HepG2 (cell line): ENCODE measurements around the gene SCUBE2. TPM values are rescaled to one million over a fixed set of nuclear protein-coding genes. Genes with fewer than 3 reads are reported as not detected.

Experiments
- ATAC-seq: fragments of 200-7000 bp; cut with Tn5 transposase; 3 replicates; pipeline ENCODE4 v1.9.1; 2020; ENCODE audit warnings: mild to moderate bottlenecking, moderate library complexity
- BruUV-seq: library from RNA; stranded (reverse); fragments of 400-500 nt; replicated peaks from 2 replicates; lab custom pipeline; 2021; lab: Mats Ljungman, UMichigan
- CTCF ChIA-PET: fragments of 300-600 bp; formaldehyde crosslinking; extraction: SDS; loops from one replicate; lab custom pipeline; 2021; ENCODE audit warnings: low total read pairs, inconsistent platforms, low intra/inter-chr PET ratio; lab: Yijun Ruan, JAX
- POLR2A ChIA-PET: fragments of 350-600 bp; sonication (Branson Sonifier 250); formaldehyde crosslinking; loops from one replicate; lab custom pipeline; 2020; ENCODE audit warnings: antibody characterized with exemption, inconsistent platforms; lab: Yijun Ruan, JAX
- DNase-seq: peaks from one replicate; pipeline ENCODE4 v3.0.0-alpha.2; 2015; ENCODE audit warnings: low spot score
- FAIRE-seq: peaks from 3 replicates; lab custom pipeline; 2011; peaks lifted over from hg19 to GRCh38; lab: Jason Lieb, UNC
- H2AFZ ChIP-seq: one replicate; pipeline ENCODE4 v1.6.1; 2011; ENCODE audit warnings: low read length, inconsistent platforms
- H3K27ac ChIP-seq: fragments of 300-600 bp; 3 replicates; pipeline ENCODE4 v1.8.0; 2011; ENCODE audit warnings: mixed run types, mild to moderate bottlenecking, mixed read lengths, low read length, inconsistent platforms; ENCODE audit not compliant: insufficient read depth; ENCODE audit errors: extremely low read length
- H3K27me3 ChIP-seq, 2 experiments: fragments of 200-600 bp in 1 of 2; 2 replicates in 1 of 2; 3 replicates in 1 of 2; pipeline versions ENCODE4 v1.6.0 to v1.8.0; 2011; ENCODE audit warnings: low read length in 2 of 2, mild to moderate bottlenecking in 2 of 2, moderate library complexity in 2 of 2, inconsistent platforms in 1 of 2; ENCODE audit not compliant: insufficient read depth in 2 of 2, control insufficient read depth in 1 of 2
- H3K36me3 ChIP-seq, 2 experiments: fragments of 200-600 bp in 1 of 2; replicated peaks in 1 of 2; 2 replicates in 1 of 2; 3 replicates in 1 of 2; pipeline versions ENCODE4 v1.5.1 to v1.8.0; 2011; ENCODE audit warnings: low read length in 2 of 2, inconsistent platforms in 1 of 2; ENCODE audit not compliant: insufficient read depth in 2 of 2, control insufficient read depth in 1 of 2
- H3K4me1 ChIP-seq: 2 replicates; pipeline ENCODE4 v1.5.1; 2012; ENCODE audit warnings: low read length, inconsistent platforms; ENCODE audit not compliant: insufficient read depth
- H3K4me2 ChIP-seq: 2 replicates; pipeline ENCODE4 v1.6.0; 2011; ENCODE audit warnings: low read depth, low read length, inconsistent platforms
- H3K4me3 ChIP-seq, 3 experiments: fragments of 200-600 bp in 1 of 3; sonication (generic), shearing (Covaris generic) in 1 of 3; replicated peaks in 1 of 3; 2 replicates each; pipeline ENCODE4 v1.5.1; 2011 to 2016; ENCODE audit warnings: low read length in 3 of 3, inconsistent platforms in 2 of 3, low read depth in 2 of 3, mild to moderate bottlenecking in 2 of 3, control low read depth in 1 of 3, mixed read lengths in 1 of 3; ENCODE audit not compliant: insufficient read depth in 1 of 3
- H3K79me2 ChIP-seq: one replicate; pipeline ENCODE4 v1.6.1; 2011; ENCODE audit warnings: low read length, inconsistent platforms; ENCODE audit not compliant: insufficient read depth
- H3K9ac ChIP-seq: 2 replicates; pipeline ENCODE4 v1.6.0; 2011; ENCODE audit warnings: mild to moderate bottlenecking, low read depth, low read length, inconsistent platforms; ENCODE audit not compliant: insufficient read depth
- H3K9me3 ChIP-seq: 2 replicates; pipeline ENCODE4 v1.5.1; 2012; ENCODE audit warnings: mild to moderate bottlenecking, low read length
- H4K20me1 ChIP-seq: 2 replicates; pipeline ENCODE4 v1.6.0; 2011; ENCODE audit warnings: inconsistent platforms, mild to moderate bottlenecking, low read length, moderate library complexity; ENCODE audit not compliant: insufficient read depth
- ELK4 ChIP-seq: sonication (generic); formaldehyde crosslinking; IDR thresholded peaks from 2 replicates; pipeline ENCODE4 v1.9.0; 2021; ENCODE audit warnings: missing genetic modification reagents, borderline replicate concordance
- PAWR ChIP-seq: sonication (generic); formaldehyde crosslinking; IDR thresholded peaks from 2 replicates; pipeline ENCODE4 v1.4.0; 2020; ENCODE audit warnings: missing genetic modification reagents, mild to moderate bottlenecking, borderline replicate concordance
- REXO4 ChIP-seq: sonication (generic); formaldehyde crosslinking; IDR thresholded peaks from 2 replicates; pipeline ENCODE4 v1.8.0; 2022; ENCODE audit warnings: missing genetic modification reagents, mild to moderate bottlenecking, borderline replicate concordance
- TBX3 ChIP-seq: fragments of 450-650 bp; IDR thresholded peaks from 2 replicates; pipeline ENCODE4 v1.6.1; 2017; ENCODE audit warnings: antibody characterized with exemption, mild to moderate bottlenecking, inconsistent platforms, borderline replicate concordance
- TMF1 ChIP-seq: sonication (generic); formaldehyde crosslinking; IDR thresholded peaks from 2 replicates; pipeline ENCODE4 v1.8.1; 2022; ENCODE audit warnings: low read depth, missing genetic modification reagents
- TSC22D2 ChIP-seq: sonication (generic); formaldehyde crosslinking; IDR thresholded peaks from 2 replicates; pipeline ENCODE4 v1.5.1; 2020; ENCODE audit warnings: missing genetic modification reagents, mild to moderate bottlenecking, borderline replicate concordance
- ZNF124 ChIP-seq: sonication (generic); formaldehyde crosslinking; IDR thresholded peaks from 2 replicates; pipeline ENCODE4 v1.4.0; 2020; ENCODE audit warnings: missing genetic modification reagents
- ZNF138 ChIP-seq: sonication (generic); formaldehyde crosslinking; IDR thresholded peaks from 2 replicates; pipeline ENCODE4 v1.5.0; 2020; ENCODE audit warnings: mild to moderate bottlenecking, low read depth, missing genetic modification reagents
- ZNF747 ChIP-seq: sonication (generic); formaldehyde crosslinking; IDR thresholded peaks from 2 replicates; pipeline ENCODE4 v1.8.1; 2023; ENCODE audit warnings: missing genetic modification reagents, mild to moderate bottlenecking, borderline replicate concordance
- WGBS: methylation state at CpG from one replicate; pipeline ENCODE4 v1.1.6; 2017; ENCODE audit warnings: low lambda C conversion rate; 5-methylcytosine and 5-hydroxymethylcytosine counted together
- in situ Hi-C: cut with HindIII; loops from 2 replicates; pipeline ENCODE4 v1.10.0; 2017; ENCODE audit warnings: low pct_unique_long_range_greater_than_20kb; ENCODE audit not compliant: extremely low pct_ligation_motif_present
- intact Hi-C: fragments of 100-400 bp; cut with micrococcal nuclease; formaldehyde crosslinking; loops from one replicate; pipeline ENCODE4 v1.10.0; 2022; ENCODE audit not compliant: unreplicated experiment
- polyA plus RNA-seq, 8 experiments: library from polyadenylated mRNA; depleted of rRNA in 3 of 8; stranded (reverse) in 7 of 8; unstranded in 1 of 8; fragments of >200 nt; fragmentation: Illumina TruSeq in 4 of 8; extraction: Trizol in 4 of 8; gene quantifications; 2 replicates each; pipeline versions ENCODE4 v1.2.1 to v1.2.3, GENCODE V29; 2011 to 2016; ENCODE audit warnings: low read depth in 4 of 8, missing spikeins in 1 of 8, mixed read lengths in 1 of 8; ENCODE audit not compliant: insufficient read depth in 1 of 8
- total RNA-seq, 5 experiments: library from RNA; depleted of rRNA; stranded (reverse); fragments of >200 nt; fragmentation: Illumina TruSeq; extraction: Trizol; gene quantifications; 2 replicates each; pipeline ENCODE4 v1.2.3, GENCODE V29; 2016; ENCODE audit warnings: low read depth in 1 of 5
- TF ChIP-seq, protein P1 (sequence below): IDR thresholded peaks from 2 replicates; pipeline ENCODE4 v1.6.1; 2016; ENCODE audit warnings: control low read depth
- TF ChIP-seq, protein P2 (sequence below): sonication (generic); formaldehyde crosslinking; IDR thresholded peaks from 2 replicates; pipeline ENCODE4 v1.5.0; 2020; ENCODE audit warnings: mild to moderate bottlenecking, missing genetic modification reagents
- TF ChIP-seq, protein P3 (sequence below): sonication (generic); formaldehyde crosslinking; conservative IDR thresholded peaks from 2 replicates; pipeline ENCODE4 v1.8.0; 2022; ENCODE audit warnings: low read depth, missing genetic modification reagents

Gene SCUBE2
- total and polyA plus RNA-seq, 2 of the 13 experiments (the other 11 are each of a cell fraction or from before 2014, with no cell fraction given), result 0.09 TPM; not detected in 1

DNA sequence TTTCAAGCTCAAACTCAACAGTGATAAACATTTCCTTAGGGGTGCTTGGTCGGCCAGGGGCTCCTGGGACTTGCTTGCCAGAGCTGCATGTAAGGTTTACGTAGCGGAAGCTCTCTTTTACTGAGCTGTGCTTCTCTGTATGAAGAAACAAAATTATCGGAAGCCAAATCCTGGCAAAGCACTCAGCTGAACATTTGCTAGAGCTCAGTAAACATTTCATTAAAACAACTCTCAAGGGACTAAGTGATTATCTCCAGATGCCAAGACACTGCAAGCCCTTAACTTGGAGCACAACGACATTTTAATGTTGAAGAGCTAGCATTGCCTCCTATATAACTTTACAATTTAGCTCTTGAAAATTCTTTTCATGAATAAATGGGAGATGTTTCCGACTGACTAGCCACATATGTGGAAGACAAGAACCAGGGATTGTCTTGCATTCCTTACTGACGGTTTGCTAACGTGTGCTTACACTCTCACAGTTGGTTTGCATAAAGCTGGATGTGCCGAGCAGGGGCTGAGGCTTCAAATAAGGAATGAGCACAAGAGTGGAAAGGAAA lies 43.4 kb downstream of the SCUBE2 start:
- intact Hi-C loops, result no loop called here
- H3K4me3 ChIP-seq, result no peak overlapping the region
- POLR2A ChIA-PET, result no interaction called here
- no peaks in the 10 kb centered on the region for H4K20me1 ChIP-seq
- FAIRE-seq (no peak), DNase-seq (no peak), ATAC-seq (no peak)
- H3K9ac ChIP-seq, result no peak overlapping the region
- TF ChIP-seq TSC22D2 (CRISPR knock-in tag) (no peak), PAWR (CRISPR knock-in tag) (no peak)
- 36% methylated on average over 9 of the region's 9 CpGs for WGBS
- H3K27ac ChIP-seq, result no peak overlapping the region
- H3K4me1 ChIP-seq, result no peaks in the 10 kb centered on the region
- peaks cover 5 to 35% of the 10 kb centered on the region in 2 experiments; a peak in 2 of 5 replicates for H3K27me3 ChIP-seq
- no peaks in the 10 kb centered on the region for H3K36me3 ChIP-seq
- BruUV-seq, result no TSS peak
- in situ Hi-C loops, result no loop called here
- CTCF ChIA-PET, result no interaction called here
- no peak overlapping the region for H2AFZ ChIP-seq
- H3K4me2 ChIP-seq, result no peak overlapping the region
- no peaks in the 10 kb centered on the region for H3K9me3 ChIP-seq
- H3K79me2 ChIP-seq, result no peaks in the 10 kb centered on the region

DNA sequence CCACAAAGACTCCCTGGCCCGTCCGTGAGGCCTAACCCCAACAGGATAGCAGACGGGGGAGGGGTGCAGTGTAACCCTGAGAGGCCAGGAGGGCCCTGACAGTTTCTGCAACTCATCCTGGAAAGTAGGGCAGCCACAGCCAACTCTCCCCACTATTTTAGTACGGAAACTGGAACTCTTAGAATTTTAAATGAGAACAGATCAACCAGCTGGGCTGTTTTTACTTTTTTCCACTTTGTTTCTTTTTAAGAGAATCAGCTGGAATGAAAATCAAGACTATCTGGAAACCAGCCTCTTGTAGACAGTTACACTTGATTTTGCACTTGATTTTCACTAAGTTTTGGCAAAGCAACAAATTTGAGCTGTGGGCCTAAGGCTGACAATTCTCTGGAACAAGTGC lies 44.9 kb downstream of the SCUBE2 start:
- Histone ChIP-seq H3K79me2 (no peaks in the 10 kb centered on the region), H3K27me3 (peaks cover 5 to 36% of the 10 kb centered on the region in 2 experiments; a peak in 2 of 5 replicates), H3K9ac (no peak overlapping the region), H2AFZ (no peak overlapping the region), H3K4me1 (no peaks in the 10 kb centered on the region), H3K4me3 (no peak overlapping the region), H3K9me3 (no peaks in the 10 kb centered on the region), H3K4me2 (no peak overlapping the region), H3K36me3 (no peaks in the 10 kb centered on the region), H4K20me1 (no peaks in the 10 kb centered on the region), H3K27ac (no peak overlapping the region)
- POLR2A ChIA-PET, result no interaction called here
- intact Hi-C loops (no loop called here), in situ Hi-C loops (no loop called here)
- WGBS, result 23% methylated on average over 4 of the region's 4 CpGs
- CTCF ChIA-PET, result no interaction called here
- FAIRE-seq (no peak), DNase-seq (no peak), ATAC-seq (no peak)
- no TSS peak for BruUV-seq
- no peak for TF ChIP-seq REXO4 (CRISPR knock-in tag)
- TF ChIP-seq TMF1 (CRISPR knock-in tag), result no peak
- TF ChIP-seq, protein P1, sequence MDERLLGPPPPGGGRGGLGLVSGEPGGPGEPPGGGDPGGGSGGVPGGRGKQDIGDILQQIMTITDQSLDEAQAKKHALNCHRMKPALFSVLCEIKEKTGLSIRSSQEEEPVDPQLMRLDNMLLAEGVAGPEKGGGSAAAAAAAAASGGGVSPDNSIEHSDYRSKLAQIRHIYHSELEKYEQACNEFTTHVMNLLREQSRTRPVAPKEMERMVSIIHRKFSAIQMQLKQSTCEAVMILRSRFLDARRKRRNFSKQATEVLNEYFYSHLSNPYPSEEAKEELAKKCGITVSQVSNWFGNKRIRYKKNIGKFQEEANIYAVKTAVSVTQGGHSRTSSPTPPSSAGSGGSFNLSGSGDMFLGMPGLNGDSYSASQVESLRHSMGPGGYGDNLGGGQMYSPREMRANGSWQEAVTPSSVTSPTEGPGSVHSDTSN (CRISPR knock-in tag), result no peak
- no peak for TF ChIP-seq ELK4 (CRISPR knock-in tag)
- TF ChIP-seq, protein P2, sequence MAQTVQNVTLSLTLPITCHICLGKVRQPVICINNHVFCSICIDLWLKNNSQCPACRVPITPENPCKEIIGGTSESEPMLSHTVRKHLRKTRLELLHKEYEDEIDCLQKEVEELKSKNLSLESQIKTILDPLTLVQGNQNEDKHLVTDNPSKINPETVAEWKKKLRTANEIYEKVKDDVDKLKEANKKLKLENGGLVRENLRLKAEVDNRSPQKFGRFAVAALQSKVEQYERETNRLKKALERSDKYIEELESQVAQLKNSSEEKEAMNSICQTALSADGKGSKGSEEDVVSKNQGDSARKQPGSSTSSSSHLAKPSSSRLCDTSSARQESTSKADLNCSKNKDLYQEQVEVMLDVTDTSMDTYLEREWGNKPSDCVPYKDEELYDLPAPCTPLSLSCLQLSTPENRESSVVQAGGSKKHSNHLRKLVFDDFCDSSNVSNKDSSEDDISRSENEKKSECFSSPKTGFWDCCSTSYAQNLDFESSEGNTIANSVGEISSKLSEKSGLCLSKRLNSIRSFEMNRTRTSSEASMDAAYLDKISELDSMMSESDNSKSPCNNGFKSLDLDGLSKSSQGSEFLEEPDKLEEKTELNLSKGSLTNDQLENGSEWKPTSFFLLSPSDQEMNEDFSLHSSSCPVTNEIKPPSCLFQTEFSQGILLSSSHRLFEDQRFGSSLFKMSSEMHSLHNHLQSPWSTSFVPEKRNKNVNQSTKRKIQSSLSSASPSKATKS (CRISPR knock-in tag), result no peak
- TF ChIP-seq, protein P3, sequence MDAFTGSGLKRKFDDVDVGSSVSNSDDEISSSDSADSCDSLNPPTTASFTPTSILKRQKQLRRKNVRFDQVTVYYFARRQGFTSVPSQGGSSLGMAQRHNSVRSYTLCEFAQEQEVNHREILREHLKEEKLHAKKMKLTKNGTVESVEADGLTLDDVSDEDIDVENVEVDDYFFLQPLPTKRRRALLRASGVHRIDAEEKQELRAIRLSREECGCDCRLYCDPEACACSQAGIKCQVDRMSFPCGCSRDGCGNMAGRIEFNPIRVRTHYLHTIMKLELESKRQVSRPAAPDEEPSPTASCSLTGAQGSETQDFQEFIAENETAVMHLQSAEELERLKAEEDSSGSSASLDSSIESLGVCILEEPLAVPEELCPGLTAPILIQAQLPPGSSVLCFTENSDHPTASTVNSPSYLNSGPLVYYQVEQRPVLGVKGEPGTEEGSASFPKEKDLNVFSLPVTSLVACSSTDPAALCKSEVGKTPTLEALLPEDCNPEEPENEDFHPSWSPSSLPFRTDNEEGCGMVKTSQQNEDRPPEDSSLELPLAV (CRISPR knock-in tag), result no peak
- no peak for TF ChIP-seq ZNF124 (CRISPR knock-in tag)
- TF ChIP-seq TBX3, result no peak
- TF ChIP-seq ZNF747 (CRISPR knock-in tag), result no peak
- no peak for TF ChIP-seq ZNF138 (CRISPR knock-in tag)
